LNCaP clone FGC (cell line): Measurements from ENCODE around the gene POLR1F.

Source experiments
- DNase-seq: peaks from one replicate; pipeline ENCODE4 v3.0.0-alpha.2; 2011; ENCODE audit warnings: low read depth
- H3K4me3 ChIP-seq: 2 replicates; pipeline ENCODE4 v1.5.1; 2011; ENCODE audit warnings: mild to moderate bottlenecking, low read depth, low read length, control low read depth
- TF ChIP-seq, protein P1 (sequence below): IDR thresholded peaks from 2 replicates; pipeline ENCODE4 v1.5.1; 2012; ENCODE audit warnings: mild to moderate bottlenecking; ENCODE audit not compliant: control insufficient read depth, insufficient read depth; ENCODE audit errors: extremely low read depth

Gene POLR1F

DNA sequence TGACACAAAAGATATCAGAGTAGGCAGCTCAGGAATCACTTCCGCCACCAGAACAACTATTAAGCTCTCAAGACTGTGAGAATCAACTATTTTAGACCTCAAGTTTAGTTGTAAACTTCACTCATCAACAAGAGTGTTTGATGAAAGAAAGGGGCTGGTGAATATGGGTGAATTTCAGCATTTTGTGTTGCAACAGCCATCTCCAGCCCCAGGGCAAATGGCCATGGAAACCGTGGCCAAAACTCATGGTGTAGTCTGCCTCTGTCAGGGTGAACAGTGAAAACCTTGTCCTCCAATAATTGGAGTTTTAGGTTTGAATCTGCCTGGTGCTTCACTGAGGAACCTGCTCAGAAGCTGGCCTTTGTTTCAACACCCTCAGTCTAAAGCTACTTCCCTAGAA is 60.0 kb downstream of the POLR1F start:
- H3K4me3 ChIP-seq, result no peak overlapping the region
- TF ChIP-seq, protein P1, sequence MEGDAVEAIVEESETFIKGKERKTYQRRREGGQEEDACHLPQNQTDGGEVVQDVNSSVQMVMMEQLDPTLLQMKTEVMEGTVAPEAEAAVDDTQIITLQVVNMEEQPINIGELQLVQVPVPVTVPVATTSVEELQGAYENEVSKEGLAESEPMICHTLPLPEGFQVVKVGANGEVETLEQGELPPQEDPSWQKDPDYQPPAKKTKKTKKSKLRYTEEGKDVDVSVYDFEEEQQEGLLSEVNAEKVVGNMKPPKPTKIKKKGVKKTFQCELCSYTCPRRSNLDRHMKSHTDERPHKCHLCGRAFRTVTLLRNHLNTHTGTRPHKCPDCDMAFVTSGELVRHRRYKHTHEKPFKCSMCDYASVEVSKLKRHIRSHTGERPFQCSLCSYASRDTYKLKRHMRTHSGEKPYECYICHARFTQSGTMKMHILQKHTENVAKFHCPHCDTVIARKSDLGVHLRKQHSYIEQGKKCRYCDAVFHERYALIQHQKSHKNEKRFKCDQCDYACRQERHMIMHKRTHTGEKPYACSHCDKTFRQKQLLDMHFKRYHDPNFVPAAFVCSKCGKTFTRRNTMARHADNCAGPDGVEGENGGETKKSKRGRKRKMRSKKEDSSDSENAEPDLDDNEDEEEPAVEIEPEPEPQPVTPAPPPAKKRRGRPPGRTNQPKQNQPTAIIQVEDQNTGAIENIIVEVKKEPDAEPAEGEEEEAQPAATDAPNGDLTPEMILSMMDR, result no peak
- no peak for DNase-seq
